Glomerular endothelial cell (primary cell): ENCODE data around the gene MRPL41. TPM values are rescaled to one million over a fixed set of nuclear protein-coding genes. Genes with fewer than 3 reads are reported as not detected.
"Not testable (repeated sequence)": the region's sequence is repeated elsewhere in the genome, so short reads cannot be mapped to it uniquely, and the experiment has no call there.

ENCODE experiments used
- DNase-seq: peaks from one replicate; pipeline ENCODE4 v3.0.0-alpha.2; 2011; ENCODE audit warnings: low read depth, low spot score; ENCODE audit errors: extremely low read depth
- total RNA-seq: library from RNA; depleted of rRNA; stranded (reverse); fragments of >200 nt; gene quantifications from 2 replicates; pipeline ENCODE4 v1.2.3, GENCODE V29; 2015

The MRPL41 gene
- total RNA-seq, 1 donor from 2014 or later: 86.0 TPM

GRCh38 chr9:137550958-137551263 is 768 bp upstream of the MRPL41 start:
- not testable (repeated sequence) for DNase-seq

DNA sequence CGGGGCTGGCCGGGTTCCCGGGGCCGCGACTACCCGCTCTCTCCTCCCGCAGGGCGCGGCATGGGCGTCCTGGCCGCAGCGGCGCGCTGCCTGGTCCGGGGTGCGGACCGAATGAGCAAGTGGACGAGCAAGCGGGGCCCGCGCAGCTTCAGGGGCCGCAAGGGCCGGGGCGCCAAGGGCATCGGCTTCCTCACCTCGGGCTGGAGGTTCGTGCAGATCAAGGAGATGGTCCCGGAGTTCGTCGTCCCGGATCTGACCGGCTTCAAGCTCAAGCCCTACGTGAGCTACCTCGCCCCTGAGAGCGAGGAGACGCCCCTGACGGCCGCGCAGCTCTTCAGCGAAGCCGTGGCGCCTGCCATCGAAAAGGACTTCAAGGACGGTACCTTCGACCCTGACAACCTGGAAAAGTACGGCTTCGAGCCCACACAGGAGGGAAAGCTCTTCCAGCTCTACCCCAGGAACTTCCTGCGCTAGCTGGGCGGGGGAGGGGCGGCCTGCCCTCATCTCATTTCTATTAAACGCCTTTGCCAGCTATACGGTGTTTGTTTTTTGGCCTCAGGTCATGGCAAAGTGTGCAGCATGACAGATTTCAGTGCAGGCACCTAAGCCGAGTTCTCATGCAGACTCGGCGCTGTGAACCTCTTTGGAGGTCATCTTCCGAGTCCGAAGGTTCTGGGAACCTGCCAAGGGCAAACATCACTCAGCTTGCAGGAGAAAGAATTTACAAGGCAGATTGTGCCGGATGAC is 516 bp downstream of the MRPL41 start:
- DNase-seq: no peak

- DNase-seq: not testable (repeated sequence)
Measured at GRCh38 chr9:137553654-137554053, 2.0 kb downstream of the MRPL41 start.

GRCh38 chr9:137554349-137554748 is 2.7 kb downstream of the MRPL41 start:
- no peak for DNase-seq

GRCh38 chr9:137555179-137555578 is 3.5 kb downstream of the MRPL41 start:
- no peak for DNase-seq

DNA sequence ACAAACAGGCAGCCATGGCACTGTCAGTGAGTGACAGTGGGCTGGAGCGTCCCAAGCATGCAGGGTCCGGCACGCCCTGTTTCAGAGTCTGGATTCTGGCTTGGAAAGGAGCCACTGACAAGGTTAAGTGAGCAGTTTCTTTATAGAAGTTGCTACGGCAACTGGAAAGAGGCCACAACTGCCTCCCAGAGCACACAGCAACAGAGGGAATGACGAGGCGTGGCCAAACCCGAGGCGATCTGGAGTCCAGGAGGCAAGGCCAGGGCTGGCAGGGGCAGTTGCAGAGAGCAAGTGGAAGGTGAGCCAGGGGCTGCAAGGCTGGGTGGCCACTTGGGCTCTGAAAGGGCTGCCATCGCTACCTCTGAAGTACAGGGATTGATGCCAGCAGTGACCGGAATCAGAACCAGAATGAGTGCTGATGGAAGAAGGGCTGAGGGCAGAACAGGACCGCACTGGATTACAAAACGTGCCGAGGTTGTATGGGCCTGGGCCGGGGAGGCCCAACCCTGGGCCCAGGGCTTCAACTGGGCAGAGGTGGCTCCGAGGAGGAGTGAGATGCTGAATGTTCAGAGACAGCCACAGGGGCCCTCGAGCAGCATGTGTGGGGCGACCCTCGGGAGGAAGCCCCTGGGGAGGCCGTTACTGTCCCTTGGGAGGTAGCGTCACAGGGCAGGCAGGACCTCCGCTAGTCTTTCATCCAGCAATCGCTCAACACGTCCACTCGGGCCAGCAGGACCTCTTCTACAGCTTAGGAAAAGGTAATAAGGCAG is 4.6 kb downstream of the MRPL41 start:
- no peak for DNase-seq

- DNase-seq: no peak
Measured at GRCh38 chr9:137558127-137558526, 6.4 kb downstream of the MRPL41 start.

DNA sequence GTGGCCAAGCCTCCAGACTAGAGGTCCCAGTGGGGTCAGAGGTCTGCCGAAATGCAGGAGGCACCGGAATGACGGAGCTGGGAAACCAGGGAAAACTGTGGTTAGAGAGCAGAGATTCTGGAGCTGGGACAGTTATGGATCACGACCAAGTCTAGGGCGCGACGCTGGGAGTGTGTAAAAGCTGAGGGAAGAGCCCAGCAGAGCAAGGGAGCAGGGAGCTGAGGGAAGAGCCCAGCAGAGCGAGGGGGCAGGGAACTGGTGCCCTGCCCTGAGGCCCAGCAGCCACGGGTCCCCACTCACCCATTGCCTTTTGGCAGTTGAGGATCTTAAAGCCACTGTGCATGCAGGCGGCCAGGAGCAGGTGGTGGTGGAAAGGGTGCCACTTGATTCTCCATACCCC is 12.5 kb downstream of the MRPL41 start:
- no peak for DNase-seq

GRCh38 chr9:137564817-137565411 is 13.2 kb downstream of the MRPL41 start:
- DNase-seq: no peak

- not testable (repeated sequence) for DNase-seq
Measured at GRCh38 chr9:137568445-137568844, 16.8 kb downstream of the MRPL41 start.

GRCh38 chr9:137569609-137570203 is 18.0 kb downstream of the MRPL41 start:
- no peak for DNase-seq

DNA sequence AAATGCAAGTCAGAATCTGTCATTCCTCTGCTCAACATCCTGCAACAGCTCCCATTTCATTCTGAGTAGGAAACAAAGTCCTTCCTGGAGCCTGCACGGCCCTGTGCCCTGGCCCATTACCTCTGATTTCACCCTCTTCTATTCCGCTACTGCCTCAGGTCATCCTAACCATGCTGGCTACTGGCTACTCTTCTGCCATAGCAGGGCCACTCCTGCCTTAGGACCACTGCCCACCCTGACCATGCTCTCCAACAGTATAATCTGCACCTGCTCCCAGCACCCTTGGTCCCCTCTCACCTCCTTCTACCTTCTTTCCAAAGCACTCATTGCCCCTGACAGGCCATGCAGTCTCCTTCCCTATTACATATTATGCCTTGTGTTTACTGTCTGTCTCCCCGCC is 18.9 kb downstream of the MRPL41 start:
- DNase-seq: no peak

DNA sequence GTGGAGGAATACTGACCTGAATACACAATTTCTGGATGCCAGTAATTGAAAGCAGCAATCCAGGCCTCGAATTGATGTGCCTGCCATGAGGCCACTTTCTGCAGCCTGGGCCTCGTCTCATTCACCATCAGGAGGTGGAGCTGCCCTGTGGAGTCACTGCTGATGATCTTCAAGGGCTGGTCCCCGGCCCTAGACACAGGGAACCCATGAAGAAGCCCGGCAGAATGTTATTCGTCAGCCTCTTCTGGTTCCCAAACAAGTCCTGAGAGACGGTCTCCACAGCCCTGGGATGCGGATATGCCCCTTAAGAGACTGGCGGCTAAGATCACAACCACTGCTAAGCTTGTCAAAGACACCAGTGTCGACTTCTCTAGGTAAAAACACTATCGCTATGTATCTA is 22.5 kb downstream of the MRPL41 start:
- no peak for DNase-seq

GRCh38 chr9:137575364-137575715 is 23.7 kb downstream of the MRPL41 start:
- DNase-seq: no peak

- DNase-seq: no peak
Measured at GRCh38 chr9:137575716-137576411, 24.2 kb downstream of the MRPL41 start.

GRCh38 chr9:137578518-137579258 is 27.0 kb downstream of the MRPL41 start, which contains the start of gene DPH7:
DPH7 (minus strand) TSS chr9:137578925; CDS start chr9:137578777, 148 bp downstream.
- peak; percentile 36 for DNase-seq

DNA sequence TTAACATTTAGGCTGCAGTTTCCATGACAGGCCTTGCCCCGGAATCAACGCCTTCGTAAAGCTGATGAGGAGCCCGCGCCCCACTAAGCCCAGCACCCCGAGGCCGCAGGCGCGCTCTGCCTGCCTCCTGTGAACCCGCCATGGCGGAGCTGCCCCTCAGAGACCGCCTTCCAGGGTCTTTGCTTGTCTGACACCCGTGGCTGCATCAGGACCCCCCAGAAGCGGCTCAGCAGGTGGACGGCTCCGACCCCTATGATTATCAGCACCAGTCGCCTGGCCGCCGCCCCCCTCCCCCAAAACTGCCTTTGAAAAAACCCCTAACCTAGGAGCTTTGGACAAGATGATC is 27.6 kb downstream of the MRPL41 start:
- DNase-seq: no peak

- DNase-seq: no peak
Measured at GRCh38 chr9:137580209-137580953, 28.7 kb downstream of the MRPL41 start.

- DNase-seq: no peak
Measured at GRCh38 chr9:137580954-137581322, 29.3 kb downstream of the MRPL41 start.
